Stimulated activated naive B cell treated with anti-CD40 and anti-IgM and Interleukin-4, amounts not matched to agents 10 μg/mL and 1 μg/mL and 100 μg/mL, for 72 hours (primary cell): ENCODE measurements around the gene ALKBH6.
A peak's percentile ranks its signal among the peaks of the same experiment; 100 is the strongest.

Experiments used
- ATAC-seq, 2 donors: fragments of 150-1000 bp; cut with Tn5 transposase; replicated peaks; 2 replicates each; pipeline ENCODE4 v1.10.0; 2021; ENCODE audit warnings: moderate library complexity in 1 of 2
- DNase-seq: peaks from one replicate; pipeline ENCODE4 v3.0.0; 2021
- H3K27ac Mint-ChIP-seq: one replicate; pipeline ENCODE4 v1.8.0; 2022; ENCODE audit warnings: mild to moderate bottlenecking, mixed read lengths
- H3K27me3 Mint-ChIP-seq, 2 donors: one replicate each; pipeline ENCODE4 v1.8.0; 2022; ENCODE audit warnings: mixed read lengths in 2 of 2
- H3K36me3 Mint-ChIP-seq, 2 donors: one replicate each; pipeline ENCODE4 v1.8.0; 2022; ENCODE audit warnings: mixed read lengths in 2 of 2, mild to moderate bottlenecking in 1 of 2
- H3K4me1 Mint-ChIP-seq, 2 donors: one replicate each; pipeline ENCODE4 v1.8.0; 2022; ENCODE audit warnings: mixed read lengths in 2 of 2, mild to moderate bottlenecking in 1 of 2
- H3K4me3 Mint-ChIP-seq, 2 donors: one replicate each; pipeline ENCODE4 v1.8.0; 2022; ENCODE audit warnings: mild to moderate bottlenecking in 2 of 2, mixed read lengths in 2 of 2, moderate library complexity in 1 of 2
- H3K9me3 Mint-ChIP-seq, 2 donors: one replicate each; pipeline ENCODE4 v1.8.0; 2022; ENCODE audit warnings: mixed read lengths in 2 of 2, mild to moderate bottlenecking in 1 of 2

ALKBH6 gene

GRCh38 chr19:36014012-36014924 is at the start of gene ALKBH6:
Gene ALKBH6, minus strand, starts transcription at chr19:36014213. Its CDS starts 816 bp downstream, at chr19:36013397.
- DNase-seq (peak; percentile 99), ATAC-seq (peak; percentile 98)
- no peaks in the 10 kb centered on the region for H3K9me3 Mint-ChIP-seq
- peaks cover 8 to 10% of the 10 kb centered on the region in 2 donors for H3K27me3 Mint-ChIP-seq
- peaks cover 25 to 26% of the 10 kb centered on the region in 2 donors for H3K36me3 Mint-ChIP-seq
- H3K27ac Mint-ChIP-seq, result peak within 1 kb of the TSS; percentile 96
- H3K4me1 Mint-ChIP-seq, result peaks cover 28 to 43% of the 10 kb centered on the region in 2 donors
- peak within 1 kb of the TSS; percentile 91 to 97 for H3K4me3 Mint-ChIP-seq

- no peaks in the 10 kb centered on the region for H3K27me3 Mint-ChIP-seq
- ATAC-seq (peak in 1 of 2 donors; percentile 51), DNase-seq (no peak)
- peaks cover 5 to 7% of the 10 kb centered on the region in 2 donors for H3K4me1 Mint-ChIP-seq
- no peak overlapping the region for H3K27ac Mint-ChIP-seq
- H3K36me3 Mint-ChIP-seq, result peaks cover 4 to 21% of the 10 kb centered on the region in 2 donors
- H3K9me3 Mint-ChIP-seq, result no peaks in the 10 kb centered on the region
- no peak overlapping the region for H3K4me3 Mint-ChIP-seq
These were observed 47.4 kb upstream of the ALKBH6 start for GRCh38 chr19:36061367-36061766.

GRCh38 chr19:36060430-36060829 is 46.4 kb upstream of the ALKBH6 start:
- no peak overlapping the region for H3K27ac Mint-ChIP-seq
- no peaks in the 10 kb centered on the region for H3K9me3 Mint-ChIP-seq
- H3K36me3 Mint-ChIP-seq, result peaks cover 1 to 21% of the 10 kb centered on the region in 2 donors
- DNase-seq, result no peak
- H3K4me1 Mint-ChIP-seq, result peaks cover 13 to 14% of the 10 kb centered on the region in 2 donors
- no peaks in the 10 kb centered on the region for H3K27me3 Mint-ChIP-seq
- H3K4me3 Mint-ChIP-seq, result no peak overlapping the region
- ATAC-seq, result peak in 1 of 2 donors; percentile 70

GRCh38 chr19:36059180-36059910 is 45.3 kb upstream of the ALKBH6 start:
- ATAC-seq (no peak), DNase-seq (no peak)
- H3K27me3 Mint-ChIP-seq, result no peaks in the 10 kb centered on the region
- H3K36me3 Mint-ChIP-seq, result peaks cover 1 to 21% of the 10 kb centered on the region in 2 donors
- peaks cover 16 to 19% of the 10 kb centered on the region in 2 donors for H3K4me1 Mint-ChIP-seq
- no peak overlapping the region for H3K4me3 Mint-ChIP-seq
- no peak overlapping the region for H3K27ac Mint-ChIP-seq
- H3K9me3 Mint-ChIP-seq, result no peaks in the 10 kb centered on the region

GRCh38 chr19:36058481-36059179 is 44.6 kb upstream of the ALKBH6 start:
- peaks cover 14 to 15% of the 10 kb centered on the region in 2 donors for H3K4me1 Mint-ChIP-seq
- H3K27me3 Mint-ChIP-seq, result no peaks in the 10 kb centered on the region
- peaks cover 1 to 18% of the 10 kb centered on the region in 2 donors for H3K36me3 Mint-ChIP-seq
- H3K4me3 Mint-ChIP-seq, result no peak overlapping the region
- ATAC-seq (no peak), DNase-seq (no peak)
- H3K9me3 Mint-ChIP-seq, result no peaks in the 10 kb centered on the region
- H3K27ac Mint-ChIP-seq, result no peak overlapping the region

GRCh38 chr19:36054733-36055686 is 41.0 kb upstream of the ALKBH6 start, which contains the start of gene WDR62:
Gene WDR62, plus strand, starts transcription at chr19:36054897. Its CDS starts 75 bp downstream, at chr19:36054972.
- Mint-ChIP-seq H3K4me3 (peak within 1 kb of the TSS; percentile 98 to 99), H3K4me1 (peaks cover 14% of the 10 kb centered on the region in 2 donors), H3K36me3 (peaks cover 1 to 13% of the 10 kb centered on the region in 2 donors), H3K27me3 (no peaks in the 10 kb centered on the region), H3K27ac (peak within 1 kb of the TSS; percentile 99), H3K9me3 (no peaks in the 10 kb centered on the region)
- ATAC-seq (peak; percentile 81 to 82), DNase-seq (peak; percentile 92)

GRCh38 chr19:36054119-36054732 is 40.2 kb upstream of the ALKBH6 start, which contains the start of gene THAP8:
Gene THAP8, minus strand, starts transcription at chr19:36054285. Its CDS starts 68 bp downstream, at chr19:36054217.
- Mint-ChIP-seq H3K27ac (peak within 1 kb of the TSS; percentile 99), H3K9me3 (no peaks in the 10 kb centered on the region), H3K4me1 (peaks cover 14% of the 10 kb centered on the region in 2 donors), H3K27me3 (no peaks in the 10 kb centered on the region), H3K4me3 (peak within 1 kb of the TSS; percentile 98 to 99), H3K36me3 (peaks cover 0 to 9% of the 10 kb centered on the region in 2 donors)
- peak; percentile 99 for DNase-seq
- peak; percentile 90 to 91 for ATAC-seq

- ATAC-seq (no peak), DNase-seq (no peak)
- no peak overlapping the region for H3K4me3 Mint-ChIP-seq
- H3K4me1 Mint-ChIP-seq, result peaks cover 13 to 14% of the 10 kb centered on the region in 2 donors
- no peaks in the 10 kb centered on the region for H3K9me3 Mint-ChIP-seq
- no peak overlapping the region for H3K27ac Mint-ChIP-seq
- no peaks in the 10 kb centered on the region for H3K27me3 Mint-ChIP-seq
- H3K36me3 Mint-ChIP-seq, result peaks cover 1 to 3% of the 10 kb centered on the region in 2 donors
These were observed 37.6 kb upstream of the ALKBH6 start for GRCh38 chr19:36051637-36052036.

GRCh38 chr19:36051236-36051635 is 37.2 kb upstream of the ALKBH6 start:
- peaks cover 3 to 4% of the 10 kb centered on the region in 2 donors for H3K36me3 Mint-ChIP-seq
- no peak for DNase-seq
- H3K27me3 Mint-ChIP-seq, result no peaks in the 10 kb centered on the region
- no peak overlapping the region for H3K27ac Mint-ChIP-seq
- peaks cover 11 to 13% of the 10 kb centered on the region in 2 donors for H3K4me1 Mint-ChIP-seq
- ATAC-seq, result no peak
- no peaks in the 10 kb centered on the region for H3K9me3 Mint-ChIP-seq
- no peak overlapping the region for H3K4me3 Mint-ChIP-seq

GRCh38 chr19:36049080-36049698 is 35.2 kb upstream of the ALKBH6 start:
- Mint-ChIP-seq H3K27me3 (no peaks in the 10 kb centered on the region), H3K4me3 (no peak overlapping the region), H3K36me3 (peaks cover 11 to 12% of the 10 kb centered on the region in 2 donors), H3K9me3 (peaks cover 0 to 1% of the 10 kb centered on the region in 2 donors), H3K27ac (no peak overlapping the region), H3K4me1 (peaks cover 0 to 4% of the 10 kb centered on the region in 2 donors)
- ATAC-seq (no peak), DNase-seq (no peak)

GRCh38 chr19:36047835-36048234 is 33.8 kb upstream of the ALKBH6 start:
- no peak for ATAC-seq
- Mint-ChIP-seq H3K27ac (no peak overlapping the region), H3K36me3 (peaks cover 11 to 12% of the 10 kb centered on the region in 2 donors), H3K9me3 (peaks cover 0 to 1% of the 10 kb centered on the region in 2 donors), H3K27me3 (no peaks in the 10 kb centered on the region), H3K4me3 (no peak overlapping the region), H3K4me1 (peaks cover 0 to 1% of the 10 kb centered on the region in 2 donors)
- no peak for DNase-seq

GRCh38 chr19:36046443-36047050 is 32.5 kb upstream of the ALKBH6 start:
- Mint-ChIP-seq H3K9me3 (peaks cover 0 to 1% of the 10 kb centered on the region in 2 donors), H3K27ac (no peak overlapping the region)

More at GRCh38 chr19:36046443-36047050, 32.5 kb upstream of the ALKBH6 start:
- Mint-ChIP-seq H3K4me3 (no peak overlapping the region), H3K4me1 (peaks cover 0 to 1% of the 10 kb centered on the region in 2 donors), H3K27me3 (no peaks in the 10 kb centered on the region), H3K36me3 (peaks cover 11 to 13% of the 10 kb centered on the region in 2 donors)
- DNase-seq, result no peak
- no peak for ATAC-seq
